DND-41 (cell line): ENCODE measurements around the gene MBNL3.
"Not testable (repeated sequence)": the region's sequence is repeated elsewhere in the genome, so short reads cannot be mapped to it uniquely, and the experiment has no call there.

ENCODE experiments used
- ATAC-seq: fragments of 200-7000 bp; cut with Tn5 transposase; 3 replicates; pipeline ENCODE4 v1.9.1; 2021; ENCODE audit warnings: low read depth; ENCODE audit not compliant: insufficient read depth
- DNase-seq: peaks from one replicate; pipeline ENCODE4 v3.0.0-alpha.2; 2020
- H2AFZ ChIP-seq: 2 replicates; pipeline ENCODE4 v1.6.0; 2012; ENCODE audit warnings: low read depth, low read length
- H3K27ac ChIP-seq: 2 replicates; pipeline ENCODE4 v1.5.1; 2012; ENCODE audit warnings: low read length, inconsistent platforms
- H3K27me3 ChIP-seq: fragments of 200-600 bp; sonication (generic); 2 replicates; pipeline ENCODE4 v1.6.0; 2012; ENCODE audit warnings: low read length, mild to moderate bottlenecking, inconsistent platforms; ENCODE audit not compliant: insufficient read depth, poor library complexity
- H3K36me3 ChIP-seq: 2 replicates; pipeline ENCODE4 v1.5.1; 2012; ENCODE audit warnings: low read length, inconsistent platforms; ENCODE audit not compliant: insufficient read depth
- H3K4me1 ChIP-seq: 2 replicates; pipeline ENCODE4 v1.5.1; 2012; ENCODE audit warnings: mild to moderate bottlenecking, low read length; ENCODE audit not compliant: insufficient read depth
- H3K4me2 ChIP-seq: 2 replicates; pipeline ENCODE4 v1.6.0; 2012; ENCODE audit warnings: mild to moderate bottlenecking, moderate library complexity, low read length, inconsistent platforms; ENCODE audit not compliant: insufficient read depth
- H3K4me3 ChIP-seq, 2 experiments: fragments of 200-600 bp in 1 of 2; shearing (Covaris generic) in 1 of 2; 2 replicates each; pipeline ENCODE4 v1.5.1; 2012 to 2016; ENCODE audit warnings: inconsistent platforms in 2 of 2, low read length in 2 of 2, mild to moderate bottlenecking in 2 of 2, low read depth in 1 of 2, moderate library complexity in 1 of 2
- H3K79me2 ChIP-seq: 2 replicates; pipeline ENCODE4 v1.6.0; 2012; ENCODE audit warnings: low read length, inconsistent platforms; ENCODE audit not compliant: insufficient read depth
- H3K9ac ChIP-seq: 2 replicates; pipeline ENCODE4 v1.6.0; 2012; ENCODE audit warnings: low read depth, mild to moderate bottlenecking, inconsistent platforms, low read length, moderate library complexity
- H3K9me3 ChIP-seq: 2 replicates; pipeline ENCODE4 v1.5.1; 2012; ENCODE audit warnings: low read length, moderate library complexity, mild to moderate bottlenecking, inconsistent platforms; ENCODE audit not compliant: insufficient read depth, severe bottlenecking
- H4K20me1 ChIP-seq: 2 replicates; pipeline ENCODE4 v1.6.0; 2012; ENCODE audit warnings: low read length; ENCODE audit not compliant: insufficient read depth
- CTCF ChIP-seq: IDR thresholded peaks from 2 replicates; pipeline ENCODE4 v1.5.1; 2012; ENCODE audit warnings: borderline replicate concordance, low read length, moderate library complexity, mild to moderate bottlenecking; ENCODE audit not compliant: poor library complexity, severe bottlenecking; ENCODE audit errors: extremely low read depth
- EZH2 ChIP-seq: IDR thresholded peaks from 3 replicates; pipeline ENCODE4 v1.6.1; 2012; ENCODE audit warnings: borderline replicate concordance, low read depth, mild to moderate bottlenecking, moderate library complexity, low read length, inconsistent platforms; ENCODE audit not compliant: severe bottlenecking

Gene MBNL3

DNA sequence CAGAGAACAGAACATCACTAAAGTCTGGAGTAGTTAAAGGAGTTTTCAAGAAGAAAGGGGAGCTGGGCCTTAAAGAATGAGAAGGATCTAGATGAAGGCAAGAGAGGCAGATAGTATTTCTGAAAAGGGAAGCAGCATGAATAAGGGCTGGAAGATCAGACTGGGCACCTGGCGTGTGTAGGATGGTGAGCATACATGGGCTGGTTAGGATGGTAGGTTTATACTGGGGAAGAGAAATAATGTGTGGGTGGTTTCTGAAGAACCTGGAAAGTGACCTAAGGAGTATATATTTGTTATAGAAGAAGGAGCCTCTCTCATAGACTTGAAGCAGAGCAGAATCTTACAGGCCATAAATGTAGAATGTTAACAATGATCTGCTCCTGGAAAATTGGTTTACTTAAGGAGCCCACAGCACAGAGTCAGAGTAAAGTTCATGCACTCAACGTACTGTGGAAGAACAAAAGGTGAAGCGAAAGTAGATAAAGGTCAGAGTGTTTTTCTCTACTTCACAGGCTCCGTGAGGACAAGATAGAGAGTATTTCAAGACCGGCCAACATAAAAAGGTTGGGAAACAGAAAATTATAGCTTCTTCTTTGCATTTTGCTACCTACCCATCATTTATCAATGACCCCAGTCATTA is 35.8 kb downstream of the MBNL3 start:
- H3K4me1 ChIP-seq = no peaks in the 10 kb centered on the region
- TF ChIP-seq EZH2 = no peak
- no peaks in the 10 kb centered on the region for H3K36me3 ChIP-seq
- H3K27me3 ChIP-seq = no peaks in the 10 kb centered on the region
- peaks cover 2% of the 10 kb centered on the region for H3K9me3 ChIP-seq
- H3K9ac ChIP-seq = no peak overlapping the region
- H3K27ac ChIP-seq = no peak overlapping the region
- no peak for ATAC-seq
- H2AFZ ChIP-seq = no peak overlapping the region
- H3K4me2 ChIP-seq = no peak overlapping the region
- H4K20me1 ChIP-seq = no peaks in the 10 kb centered on the region
- no peak for DNase-seq
- no peak overlapping the region for H3K4me3 ChIP-seq
- peaks cover 19% of the 10 kb centered on the region; the same call in 1 of the 2 replicates for H3K79me2 ChIP-seq

DNA sequence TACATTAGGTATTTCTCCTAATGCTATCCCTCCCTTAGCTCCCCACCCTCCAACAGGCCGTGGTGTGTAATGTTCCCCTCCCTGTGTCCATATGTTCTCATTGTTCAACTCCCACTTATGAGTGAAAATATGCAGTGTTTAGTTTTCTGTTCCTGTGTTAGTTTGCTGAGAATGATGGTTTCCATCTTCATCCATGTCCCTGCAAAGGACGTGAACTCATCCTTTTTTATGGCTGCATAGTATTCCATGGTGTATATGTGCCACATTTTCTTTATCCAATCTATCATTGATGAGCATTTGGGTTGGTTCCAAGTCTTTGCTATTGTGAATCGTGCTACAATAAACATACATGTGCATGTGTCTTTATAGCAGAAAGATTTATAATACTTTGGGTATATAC is 42.9 kb downstream of the MBNL3 start:
- not testable (repeated sequence) for H2AFZ ChIP-seq, H3K4me3 ChIP-seq, ATAC-seq, H3K27ac ChIP-seq, H3K9ac ChIP-seq, H3K27me3 ChIP-seq, H3K4me1 ChIP-seq, H4K20me1 ChIP-seq, H3K9me3 ChIP-seq, H3K4me2 ChIP-seq, H3K36me3 ChIP-seq, DNase-seq
- H3K79me2 ChIP-seq = peaks cover 12% of the 10 kb centered on the region; the same call in 1 of the 2 replicates

GRCh38 chrX:132444936-132445335 is 43.9 kb downstream of the MBNL3 start:
- Histone ChIP-seq H2AFZ (no peak overlapping the region), H3K36me3 (no peaks in the 10 kb centered on the region), H3K27me3 (no peaks in the 10 kb centered on the region), H3K4me3 (no peak overlapping the region), H3K79me2 (peaks cover 13% of the 10 kb centered on the region; the same call in 1 of the 2 replicates), H4K20me1 (no peaks in the 10 kb centered on the region; the same call in 1 of the 2 replicates), H3K27ac (no peak overlapping the region), H3K4me2 (no peak overlapping the region), H3K9ac (no peak overlapping the region), H3K9me3 (no peaks in the 10 kb centered on the region), H3K4me1 (no peaks in the 10 kb centered on the region)
- TF ChIP-seq EZH2 = no peak
- TF ChIP-seq CTCF = no peak
- no peak for DNase-seq
- no peak for ATAC-seq

DNA sequence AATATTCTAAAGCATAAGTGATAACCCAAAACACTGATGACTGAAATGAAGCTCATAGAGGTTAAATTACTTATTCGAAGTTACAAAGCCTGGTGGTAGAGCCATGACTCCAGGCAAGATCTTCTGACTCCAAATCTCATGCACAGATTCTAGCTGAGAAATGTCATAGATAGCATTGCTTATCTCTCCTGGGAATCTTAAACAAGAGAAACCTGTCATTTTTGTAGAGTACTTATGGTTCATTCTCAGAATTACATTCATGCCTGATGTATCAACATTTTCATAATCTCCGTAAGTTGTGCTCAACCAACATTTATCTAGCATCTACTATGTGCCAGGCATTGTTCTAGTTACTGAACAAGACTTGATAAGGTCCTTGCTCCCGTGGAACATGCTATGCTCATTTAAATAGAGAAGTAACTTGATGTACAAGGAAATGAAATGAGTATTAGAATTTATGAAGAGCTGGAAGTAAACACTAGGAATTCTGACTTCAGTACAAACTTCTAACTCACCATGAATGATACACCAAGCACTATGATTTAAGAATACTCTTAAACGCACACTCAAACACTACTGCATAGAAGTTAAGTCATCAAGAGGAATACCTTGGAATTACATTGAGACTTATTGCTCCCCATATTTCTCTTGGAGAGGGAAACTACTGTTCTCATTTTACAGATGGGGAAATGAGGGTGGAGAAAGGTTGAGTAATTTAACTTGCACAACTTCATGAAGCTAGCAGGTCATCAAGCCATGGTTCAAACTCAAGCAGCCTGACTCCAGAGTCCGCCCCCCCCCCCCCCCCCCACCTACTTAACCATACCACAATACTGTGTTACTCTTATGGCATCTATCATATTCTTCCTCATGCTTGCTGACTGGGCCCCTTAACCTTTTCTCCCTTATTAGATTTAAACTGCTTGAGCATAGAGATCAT is 45.4 kb downstream of the MBNL3 start:
- H4K20me1 ChIP-seq = no peaks in the 10 kb centered on the region; the same call in 1 of the 2 replicates
- no peak overlapping the region for H3K27ac ChIP-seq
- TF ChIP-seq CTCF (no peak), EZH2 (no peak)
- peaks cover 13% of the 10 kb centered on the region; the same call in 1 of the 2 replicates for H3K79me2 ChIP-seq
- no peak overlapping the region for H3K9ac ChIP-seq
- no peak overlapping the region for H3K4me3 ChIP-seq
- no peaks in the 10 kb centered on the region for H3K36me3 ChIP-seq
- DNase-seq = no peak
- ATAC-seq = no peak
- no peaks in the 10 kb centered on the region for H3K4me1 ChIP-seq
- H3K4me2 ChIP-seq = no peak overlapping the region
- H3K9me3 ChIP-seq = no peaks in the 10 kb centered on the region
- H2AFZ ChIP-seq = no peak overlapping the region
- H3K27me3 ChIP-seq = no peaks in the 10 kb centered on the region
